Measurements from ENCODE around the gene HLA-DPA1.

HLA-DPA1 gene

DNA sequence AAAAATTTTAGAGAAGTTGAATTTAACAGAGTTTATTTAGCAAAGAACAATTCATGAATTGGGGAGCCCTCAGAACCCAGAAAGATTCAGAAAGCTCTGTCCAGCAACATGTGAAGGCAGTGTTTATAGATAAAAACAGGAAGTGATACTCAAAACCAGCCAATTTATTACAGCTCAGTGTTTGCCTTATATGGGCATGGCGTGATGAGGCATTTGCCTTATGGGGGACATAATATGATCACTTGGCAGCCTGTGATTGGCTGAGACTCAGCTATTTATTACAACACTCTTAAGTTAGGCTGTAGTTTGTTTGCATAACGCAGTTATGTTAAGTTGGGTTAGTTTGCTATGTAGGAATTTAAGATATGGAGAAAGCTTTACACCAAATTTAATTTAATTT is 11.5 kb downstream of the HLA-DPA1 start:
- no peak for DNase-seq

DNA sequence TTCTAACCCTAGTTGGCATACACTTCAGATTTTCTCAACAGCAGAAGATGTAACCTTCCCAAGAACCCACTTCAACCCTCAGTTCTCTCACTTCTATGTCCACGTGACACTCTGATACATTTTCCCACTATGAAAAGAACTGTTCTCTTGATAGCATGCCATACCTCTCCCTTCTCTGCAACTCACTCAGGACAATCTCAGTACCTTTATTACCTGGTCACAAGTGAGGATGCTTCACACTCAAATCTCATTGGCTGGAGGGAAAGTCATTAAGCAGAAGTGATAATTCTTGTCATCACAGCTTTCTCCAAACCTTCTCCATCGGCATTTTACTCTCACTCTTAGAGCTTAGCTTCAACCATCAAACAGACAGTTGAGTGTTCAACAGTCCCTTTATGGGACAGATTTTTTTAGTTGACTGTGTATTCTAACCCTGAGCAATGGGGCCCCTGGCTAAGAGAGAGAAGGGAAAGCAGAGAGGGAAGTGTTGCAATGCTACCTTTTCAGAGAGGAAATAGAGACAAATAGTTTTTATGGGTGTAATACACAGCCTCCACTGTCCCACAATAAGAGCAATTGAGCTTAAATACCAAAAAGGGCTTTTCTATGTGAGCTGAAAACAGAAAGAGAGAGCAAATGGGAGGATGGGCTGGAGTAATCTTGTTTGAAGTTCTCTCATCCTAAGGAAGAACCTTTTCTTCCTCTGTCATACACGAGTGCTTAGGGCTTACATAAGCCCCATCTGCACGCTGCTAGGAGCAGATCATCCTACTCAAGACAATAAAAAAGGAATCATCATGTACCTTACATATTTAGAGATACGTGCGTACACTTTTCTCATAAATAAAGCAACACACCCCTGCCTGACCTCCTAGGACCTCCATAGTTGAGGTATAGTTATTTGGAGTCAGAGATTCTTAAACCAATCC is 16.0 kb downstream of the HLA-DPA1 start:
- DNase-seq = no peak

DNA sequence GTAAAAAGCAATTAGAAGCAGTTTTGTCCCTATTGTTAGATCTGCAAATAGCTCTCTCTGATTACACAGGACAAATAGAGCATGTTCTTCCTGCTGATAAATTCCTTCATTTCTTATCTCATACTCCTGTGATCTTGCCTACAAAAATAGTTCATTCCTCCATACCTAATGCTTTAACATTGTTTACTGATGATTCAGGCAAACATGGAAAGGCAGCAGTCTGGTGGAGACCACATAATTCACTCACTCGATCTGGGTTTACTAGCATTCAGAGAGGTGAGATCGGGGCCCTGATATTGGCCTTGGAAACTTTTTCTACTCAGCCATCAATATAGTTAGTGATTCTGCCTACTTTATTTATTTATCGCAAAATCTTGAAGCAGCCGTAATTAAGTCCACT is 20.2 kb downstream of the HLA-DPA1 start:
- DNase-seq = no peak

DNA sequence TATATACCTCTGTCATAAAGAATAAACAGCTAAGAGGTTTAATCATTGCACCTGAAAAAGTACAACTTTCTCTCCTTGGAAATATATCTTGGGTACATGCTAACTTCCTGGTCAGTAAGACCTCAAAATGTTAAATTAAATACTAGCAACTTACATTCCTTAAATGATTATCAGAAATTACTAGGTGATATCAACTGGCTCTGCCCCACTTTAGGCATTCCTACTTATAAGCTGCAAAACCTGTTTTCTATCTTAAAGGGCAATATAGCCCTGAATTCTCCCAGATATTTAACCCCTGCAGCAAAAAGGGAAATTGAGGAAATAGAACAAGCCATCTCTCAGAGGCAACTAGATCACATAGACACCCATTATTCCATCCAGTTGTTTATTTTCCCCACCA is 20.8 kb downstream of the HLA-DPA1 start:
- DNase-seq = no peak

DNA sequence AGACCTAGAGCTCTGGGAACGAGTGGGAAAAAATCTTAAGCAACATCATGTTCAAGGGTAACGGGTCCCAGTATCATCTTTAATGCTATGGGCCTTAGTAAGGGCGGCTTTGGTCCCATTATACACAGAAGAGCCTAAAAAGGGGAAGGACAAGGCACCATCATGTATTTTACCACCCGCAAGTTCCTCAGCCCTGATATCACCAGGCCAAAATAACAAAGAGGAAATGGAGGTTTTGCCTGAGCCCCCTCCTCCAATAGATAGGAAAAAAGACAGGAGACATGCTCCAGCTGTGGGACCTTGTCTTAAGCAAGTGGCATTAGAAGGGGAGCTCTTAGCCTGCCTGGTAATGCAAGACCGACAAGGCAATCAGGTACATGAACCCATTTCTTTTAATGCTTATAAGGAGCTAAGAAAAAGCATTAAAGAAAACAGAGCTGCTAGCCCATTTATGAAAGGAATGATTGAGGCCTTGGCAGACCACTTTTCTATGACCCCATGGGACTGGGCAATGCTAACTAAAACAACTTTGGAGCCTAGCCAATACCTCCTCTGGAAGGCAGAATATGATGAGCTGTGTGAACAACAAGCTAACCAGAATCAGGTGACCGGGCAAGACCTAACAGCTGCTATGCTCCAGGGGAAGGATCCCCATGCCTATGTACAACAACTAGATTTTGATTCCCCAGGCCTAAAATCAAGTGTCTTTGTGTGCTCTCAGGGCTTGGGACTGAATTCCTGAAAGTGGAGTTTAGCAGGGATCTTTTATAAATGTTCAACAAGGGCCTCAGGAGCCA is 23.2 kb downstream of the HLA-DPA1 start:
- DNase-seq = no peak

DNA sequence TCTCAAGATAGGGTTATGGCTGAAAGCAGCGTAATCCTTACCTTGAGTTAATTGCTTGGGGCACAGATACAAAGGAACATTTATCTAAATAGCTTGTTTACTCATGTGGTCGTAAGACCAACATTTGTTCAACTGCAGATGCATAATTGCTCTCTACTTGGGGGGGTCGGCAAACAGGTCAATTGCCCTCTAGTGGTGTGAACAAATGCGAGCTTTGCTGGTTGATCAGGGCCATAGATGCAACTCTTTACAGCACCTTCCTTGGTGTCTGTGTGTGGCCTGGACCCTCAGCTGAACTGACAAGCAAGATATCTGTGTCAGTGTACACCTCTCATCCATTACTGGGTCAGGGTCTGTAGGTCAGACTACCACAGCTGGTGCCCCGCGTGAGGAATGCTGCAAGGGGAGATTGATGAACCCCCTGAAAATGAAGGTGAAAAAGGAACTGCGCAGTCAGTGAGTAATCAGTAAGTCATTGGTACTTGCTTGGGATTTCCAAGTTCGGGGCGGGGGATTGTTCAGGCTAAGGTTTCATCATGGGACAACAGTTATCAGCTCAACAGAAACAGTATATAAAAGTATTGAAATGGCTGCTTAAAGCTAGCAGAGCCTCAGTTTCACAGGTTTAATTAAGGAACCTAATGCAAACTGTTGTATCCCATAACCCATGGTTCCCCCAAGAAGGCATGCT is 24.0 kb downstream of the HLA-DPA1 start:
- no peak for DNase-seq

DNA sequence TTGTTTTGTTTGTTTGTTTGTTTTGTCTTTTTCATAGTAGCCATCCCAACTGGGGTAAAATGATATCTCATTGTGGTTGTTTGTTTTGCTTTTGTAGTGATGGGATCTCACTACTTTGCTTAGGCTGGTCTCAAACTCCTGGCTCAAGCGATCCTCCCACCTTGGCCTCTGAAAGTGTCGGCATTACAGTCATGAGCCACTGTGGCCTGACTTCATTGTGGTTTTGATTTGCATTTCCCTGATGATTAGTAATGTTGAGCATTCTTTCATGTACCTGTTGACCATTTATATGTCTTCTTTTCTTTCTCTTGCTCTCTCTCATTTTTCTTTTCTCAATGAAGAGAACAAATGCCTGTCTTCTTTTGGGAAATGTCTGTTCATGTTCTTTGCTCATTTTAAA is 33.3 kb downstream of the HLA-DPA1 start:
- DNase-seq = no peak

DNA sequence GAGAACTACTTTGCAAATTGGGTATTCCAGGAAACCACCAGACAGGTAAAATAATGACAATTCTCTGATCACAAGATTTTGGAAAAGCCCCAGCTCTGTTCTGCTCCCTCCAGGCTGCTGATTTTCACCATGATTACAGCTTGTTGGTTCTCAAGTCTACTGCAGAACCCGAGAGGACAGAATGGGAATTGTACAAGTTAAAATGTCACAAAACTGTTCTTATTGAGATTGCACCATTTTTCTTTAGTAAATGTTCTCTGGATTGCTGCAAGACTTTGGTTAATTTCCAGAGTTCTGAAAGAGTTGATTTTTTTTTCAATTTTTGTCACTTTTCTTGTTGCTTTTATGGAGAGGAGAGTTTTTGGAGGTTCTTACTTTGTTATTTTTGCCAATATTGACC is 36.9 kb downstream of the HLA-DPA1 start:
- no peak for DNase-seq

DNA sequence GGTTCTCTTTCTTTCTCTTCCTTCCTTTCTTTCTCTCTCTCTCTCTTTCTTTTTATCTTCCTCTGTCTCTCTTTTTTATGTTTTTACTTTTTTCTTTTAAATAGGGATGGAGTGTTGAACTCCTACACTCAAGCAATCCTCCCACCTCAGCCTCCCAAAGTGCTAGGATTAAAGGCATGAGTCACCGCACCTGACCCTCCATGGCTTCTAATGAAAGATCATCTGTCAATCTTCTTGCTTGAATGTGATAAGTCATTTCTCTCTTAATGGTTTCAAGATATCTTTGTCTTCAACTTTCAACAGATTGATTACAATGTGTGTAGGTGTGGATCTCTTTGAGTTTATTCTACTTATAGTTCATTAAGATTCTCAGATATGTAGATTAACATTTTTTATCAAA is 38.9 kb downstream of the HLA-DPA1 start:
- no peak for DNase-seq

DNA sequence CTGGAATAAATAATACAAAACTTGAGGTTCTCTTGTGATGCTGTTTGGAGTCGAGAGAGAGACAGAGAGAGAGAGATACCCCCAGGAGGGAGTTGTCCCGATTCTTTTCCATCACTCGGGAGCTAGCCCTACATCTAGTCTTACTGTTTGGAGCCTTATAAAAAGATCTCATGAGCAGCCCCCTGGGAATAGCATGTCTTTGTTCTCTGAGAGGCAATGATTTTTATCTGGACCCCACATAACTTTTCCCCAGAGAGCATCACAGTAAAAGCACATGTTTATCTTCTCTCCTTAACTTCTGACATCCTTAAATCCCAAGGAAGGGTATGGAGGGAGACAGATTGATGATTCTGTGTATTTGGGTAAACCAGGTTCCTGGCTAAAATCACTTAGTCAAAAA is 43.2 kb downstream of the HLA-DPA1 start:
- no peak for DNase-seq

DNA sequence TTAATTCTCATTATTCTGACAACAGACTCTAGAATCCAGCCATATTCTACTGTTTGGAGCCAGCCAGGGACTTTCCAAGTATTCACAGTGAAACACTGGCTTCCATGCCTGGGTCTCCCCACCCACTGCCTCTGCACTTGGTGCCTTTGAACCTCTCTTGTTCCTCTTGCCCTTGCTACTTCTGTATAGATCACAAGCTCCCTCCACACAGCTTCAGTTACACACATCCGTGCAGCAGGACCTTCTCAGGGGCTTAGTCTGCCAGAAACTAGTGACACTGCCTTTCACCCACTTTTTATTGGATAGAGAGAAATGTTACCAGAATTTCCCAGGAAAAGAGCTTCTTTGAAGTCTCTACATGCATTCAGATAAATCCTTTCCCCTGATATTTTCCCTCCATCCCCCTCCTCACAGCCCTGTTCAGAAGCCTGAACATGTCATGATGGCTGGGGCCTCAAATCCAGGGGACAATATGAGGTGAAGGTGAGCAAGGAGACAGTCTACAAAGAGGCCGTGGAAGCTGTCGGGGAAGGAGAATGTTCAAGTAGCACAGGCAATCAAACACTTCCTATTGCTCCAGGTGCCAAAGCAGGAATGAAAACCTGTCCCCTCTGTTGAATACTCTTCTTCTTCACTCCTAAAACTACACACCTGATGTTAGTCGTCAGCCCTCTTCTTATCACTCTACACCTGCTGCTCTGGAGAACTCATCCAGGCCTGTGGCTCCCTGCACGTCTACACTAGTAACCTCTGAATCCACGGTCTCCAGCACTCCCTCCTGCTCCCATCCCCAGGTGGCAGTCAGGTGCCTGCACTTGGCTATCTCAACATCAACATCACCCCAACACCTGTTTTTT is 43.9 kb downstream of the HLA-DPA1 start:
- no peak for DNase-seq

DNA sequence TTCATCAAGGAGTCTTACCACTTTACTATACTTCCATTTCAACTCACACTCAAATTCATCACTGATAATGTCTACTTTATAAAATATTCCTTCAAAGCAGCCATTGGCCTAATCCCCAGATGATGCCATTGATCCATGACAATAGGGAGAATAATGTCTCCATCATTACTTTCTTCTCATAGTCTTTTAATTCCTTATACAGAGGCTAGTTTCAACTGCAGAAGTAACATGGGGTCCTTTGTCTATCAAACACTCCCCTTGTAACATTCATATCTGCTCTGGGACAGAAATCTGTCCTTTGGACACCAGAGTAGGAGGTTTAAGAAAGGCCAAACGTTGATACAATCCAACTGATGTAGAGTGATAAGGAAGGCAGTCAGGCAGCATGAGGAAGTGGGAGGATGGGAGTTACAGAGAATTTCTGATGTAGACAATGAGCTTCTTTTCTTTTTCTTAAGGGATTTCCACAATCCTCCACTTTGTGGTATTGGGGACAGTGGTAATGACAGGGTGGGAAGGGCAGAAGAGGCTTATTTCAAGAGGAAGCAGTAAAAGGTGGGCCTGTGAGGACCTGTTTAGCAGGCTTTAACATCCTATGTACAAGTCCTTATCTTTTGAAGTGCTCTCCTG is 45.1 kb downstream of the HLA-DPA1 start:
- no peak for DNase-seq

DNA sequence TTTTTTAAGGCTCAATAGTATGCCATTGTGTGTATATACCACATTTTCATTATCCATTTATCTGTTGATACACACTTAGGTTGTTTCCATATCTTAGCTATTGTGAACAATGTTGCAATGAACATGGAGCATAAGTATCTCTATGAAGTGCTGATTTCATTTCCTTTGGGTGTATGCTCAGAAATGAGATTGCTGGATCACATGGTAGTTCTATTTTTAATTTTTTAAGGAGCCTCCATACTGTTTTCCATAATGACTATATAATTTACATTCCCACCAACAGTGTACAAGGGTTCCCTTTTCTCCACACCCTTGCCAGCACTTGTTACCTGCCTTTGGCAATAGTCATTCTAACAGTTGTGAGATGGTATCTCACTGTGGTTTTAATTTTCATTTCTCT is 48.9 kb downstream of the HLA-DPA1 start:
- no peak for DNase-seq

DNA sequence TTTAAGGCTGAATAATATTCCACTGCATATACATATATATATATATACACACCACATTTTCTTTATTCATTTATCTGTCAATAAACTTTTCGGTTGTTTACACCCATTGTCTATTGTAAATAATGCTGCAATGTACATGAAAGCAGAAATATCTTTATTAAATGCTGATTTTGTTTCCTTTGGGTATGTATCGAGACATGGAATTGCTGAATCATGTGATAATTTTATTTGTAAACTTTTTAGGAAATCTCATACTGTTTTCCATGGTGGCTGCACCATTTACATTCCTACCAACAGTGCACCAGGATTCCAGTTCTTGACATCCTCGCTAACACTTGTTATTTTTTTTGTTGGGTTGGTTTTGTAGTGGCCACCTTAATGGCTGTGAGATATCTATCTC is 49.9 kb downstream of the HLA-DPA1 start:
- DNase-seq = no peak

DNA sequence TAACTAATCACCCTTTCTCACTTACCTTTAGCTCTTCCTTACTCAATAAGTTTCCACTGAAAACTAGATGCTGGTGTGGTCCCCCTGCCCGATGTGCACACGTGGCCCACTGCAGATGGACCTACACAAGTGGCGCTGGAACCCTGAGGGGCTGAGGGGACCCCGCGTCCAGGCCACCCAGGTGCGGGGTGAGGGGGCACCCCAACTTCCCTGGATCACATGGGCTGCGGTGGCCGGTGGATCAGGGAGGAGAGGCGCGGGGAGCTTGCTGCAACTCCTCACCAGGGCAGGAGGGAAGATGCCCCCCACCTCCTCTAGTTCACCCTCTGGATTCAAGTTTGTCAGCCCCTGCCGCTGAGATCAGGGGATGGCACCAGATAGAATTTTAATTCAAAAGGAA is 51.5 kb downstream of the HLA-DPA1 start:
- no peak for DNase-seq

DNA sequence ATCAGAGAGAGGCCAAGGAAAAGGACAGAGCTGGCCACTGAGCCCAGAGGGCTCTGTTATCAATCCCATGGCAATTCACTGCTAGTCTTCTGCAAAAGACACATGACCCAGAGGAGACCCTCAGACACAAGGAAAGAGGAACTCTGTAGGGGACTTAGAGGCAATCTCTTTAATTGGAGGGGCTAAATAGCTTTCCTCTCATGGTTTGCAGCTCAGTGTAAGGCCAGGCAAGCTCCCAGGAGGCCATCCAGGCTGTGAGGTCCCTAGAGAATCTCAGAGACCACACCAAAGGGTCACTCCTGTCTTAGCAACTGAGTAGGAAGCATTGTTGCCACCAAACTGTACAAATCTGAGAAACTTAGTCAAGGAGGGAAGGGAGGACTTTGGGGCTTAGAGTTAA is 54.1 kb downstream of the HLA-DPA1 start:
- DNase-seq = no peak

DNA sequence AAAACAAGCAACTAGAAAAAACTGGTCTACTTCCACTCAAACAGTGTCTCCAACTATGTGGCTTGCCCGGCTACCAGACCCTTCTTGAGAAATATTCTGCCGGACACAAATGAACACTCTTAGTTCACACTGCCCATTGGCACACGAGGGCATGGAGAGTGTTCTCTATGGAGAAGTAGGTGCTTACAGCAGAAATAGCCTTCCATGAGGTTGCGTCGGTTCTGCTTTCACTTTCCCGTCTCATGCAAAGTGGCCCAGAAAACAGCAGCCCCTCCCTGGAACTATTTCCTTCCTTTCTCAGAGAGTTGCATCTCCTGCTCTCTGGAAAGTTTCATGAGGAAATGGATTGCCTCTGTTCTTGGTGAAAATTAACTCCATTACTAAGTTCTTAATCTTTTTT is 54.5 kb downstream of the HLA-DPA1 start:
- DNase-seq = no peak

DNA sequence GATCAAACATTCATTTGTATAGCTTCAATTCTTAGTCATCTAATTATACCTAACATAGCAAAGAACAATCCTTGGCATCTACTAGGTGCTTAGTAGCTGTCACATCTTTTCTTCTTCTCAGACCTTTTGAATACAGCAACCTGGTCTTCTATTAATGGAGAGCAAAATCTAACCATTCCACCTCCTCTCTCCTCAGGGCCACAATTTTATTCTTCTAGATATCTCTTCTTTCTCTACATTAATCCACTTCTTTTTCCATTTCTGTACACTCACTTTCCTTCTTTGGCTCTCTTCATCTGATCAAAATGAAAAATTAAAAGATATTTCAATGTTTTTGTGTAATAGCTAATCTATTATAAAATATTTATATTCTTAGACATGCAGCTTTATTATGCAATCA is 55.0 kb downstream of the HLA-DPA1 start:
- no peak for DNase-seq

DNA sequence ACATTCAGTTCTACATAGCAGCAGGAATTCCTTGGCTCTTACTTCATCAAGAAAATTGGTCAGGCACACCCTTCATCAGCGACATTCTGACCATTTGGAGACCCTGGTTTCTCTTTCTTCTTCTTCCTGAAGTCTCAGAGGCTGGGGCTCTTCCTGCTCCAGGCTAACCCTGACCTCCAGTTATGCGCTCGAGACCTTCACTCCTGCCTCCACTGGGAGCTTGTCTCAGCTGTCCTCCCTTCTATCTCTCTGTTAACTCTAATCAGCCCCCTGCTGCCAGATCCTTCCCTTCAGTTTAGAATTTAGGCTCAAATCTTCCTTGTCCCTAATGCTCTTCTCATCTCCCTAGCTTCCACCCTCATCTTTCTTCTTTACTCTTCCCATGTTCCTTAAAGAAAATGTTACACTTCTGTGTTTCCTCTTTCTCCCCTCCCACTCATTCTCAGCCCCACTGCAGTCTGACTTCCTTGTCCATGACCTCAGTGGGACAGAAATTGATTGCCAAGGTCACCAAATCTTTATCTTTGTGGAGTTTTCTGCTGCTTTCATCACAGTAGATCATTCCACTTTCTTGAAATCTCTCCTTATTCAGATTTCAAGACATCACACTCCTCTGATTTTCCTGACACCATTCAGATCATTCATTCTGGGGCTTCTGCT is 55.6 kb downstream of the HLA-DPA1 start:
- no peak for DNase-seq

DNA sequence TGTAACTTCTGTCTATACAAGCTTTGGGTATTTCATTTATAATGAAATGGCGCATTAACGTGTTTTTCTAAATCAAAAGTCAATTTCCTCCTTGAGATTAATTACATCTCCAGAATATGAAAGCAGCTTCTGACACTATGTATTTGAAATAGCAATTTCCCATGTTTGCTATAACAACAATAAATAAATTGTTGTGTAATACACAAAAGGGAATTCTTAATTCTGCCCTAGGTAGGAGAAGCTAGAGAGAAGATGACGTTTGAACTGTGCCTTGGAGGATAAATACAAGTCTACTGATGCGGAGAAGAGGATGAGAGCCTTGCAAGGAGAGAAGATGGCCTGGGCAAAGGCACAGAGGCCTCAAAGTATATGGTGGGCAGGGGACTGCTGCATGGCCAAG is 56.4 kb downstream of the HLA-DPA1 start:
- no peak for DNase-seq

DNA sequence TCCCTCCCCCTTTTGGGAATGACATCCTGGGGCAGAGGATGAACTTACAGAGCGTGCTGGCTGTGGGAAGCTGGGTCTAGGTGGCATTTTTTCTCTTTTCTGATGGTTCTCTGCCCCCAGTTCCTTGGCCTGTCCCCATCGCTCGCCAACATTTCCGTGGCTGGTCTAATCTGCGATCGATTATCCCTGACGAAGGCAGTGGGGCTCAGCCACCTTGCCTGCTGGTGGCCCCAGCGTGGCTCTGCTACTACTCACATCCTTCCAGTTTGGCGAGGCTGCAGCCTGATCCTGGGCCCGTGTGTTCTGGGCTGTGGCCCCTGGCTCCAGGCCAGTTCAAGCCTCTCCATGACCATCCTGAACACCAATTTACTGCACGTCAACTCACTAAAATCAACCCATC is 57.7 kb downstream of the HLA-DPA1 start:
- no peak for DNase-seq

Data from T-helper 9 cell (primary cell).